Upper lobe of left lung (tissue), 4 donors: ENCODE results near the gene MAB21L4.

Experiments used
- EP300 ChIP-seq, 4 donors: sonication (generic); formaldehyde crosslinking; IDR thresholded peaks; one replicate each; pipeline ENCODE4 v1.5.1; 2017; ENCODE audit warnings: antibody characterized with exemption in 4 of 4, control low read depth in 2 of 4
- POLR2A ChIP-seq, 4 donors: fragments of 450-650 bp; IDR thresholded peaks; one replicate each; pipeline ENCODE4 v1.5.1; 2016 to 2017; ENCODE audit warnings: antibody characterized with exemption in 4 of 4, mild to moderate bottlenecking in 2 of 4
- TF ChIP-seq, protein P1 (sequence below), 6 experiments: fragments of 450-650 bp in 4 of 6; fragments of 200-600 bp in 2 of 6; sonication (generic) in 2 of 6; IDR thresholded peaks; one replicate each; pipeline ENCODE4 v1.5.1; 2016 to 2019; ENCODE audit warnings: antibody characterized with exemption in 6 of 6

DNA sequence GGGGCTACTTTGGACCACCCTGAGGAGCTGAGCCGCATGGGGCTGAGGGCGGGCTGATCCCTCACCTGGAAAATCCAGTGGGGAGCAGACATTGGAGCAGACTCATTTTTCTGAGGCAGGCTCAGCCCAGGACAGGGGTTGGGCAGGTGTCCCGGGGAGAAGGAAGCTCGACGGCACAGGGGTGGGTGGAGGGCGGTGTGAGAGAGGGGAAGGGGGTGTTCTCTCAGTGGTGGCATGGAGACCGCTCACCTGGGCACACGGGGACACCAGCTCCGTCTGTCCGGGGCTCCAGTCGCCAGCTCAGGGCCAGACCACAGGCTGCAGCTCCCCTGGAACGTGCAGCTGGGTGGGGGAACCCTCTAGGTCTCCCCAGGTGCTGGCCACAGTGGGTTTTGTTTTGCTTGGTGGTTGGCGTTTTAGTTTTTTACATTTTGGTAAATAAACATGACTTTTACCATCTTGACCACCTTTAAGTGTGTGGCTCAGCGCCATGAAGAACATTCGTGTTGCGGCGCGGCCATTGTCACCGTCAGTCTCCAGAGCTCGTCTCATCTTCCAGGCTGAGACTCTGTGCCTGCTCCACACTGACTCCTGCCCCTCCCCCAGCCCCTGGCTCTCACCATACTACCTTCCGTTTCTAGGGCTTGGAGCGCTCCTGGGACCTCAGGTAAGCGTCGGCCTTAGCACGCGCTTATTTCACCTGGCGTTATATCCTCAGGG, 4.3 kb upstream of the MAB21L4 start:
- TF ChIP-seq EP300 (IDR thresholded peaks at IDR 0.05) (no peak), POLR2A (IDR thresholded peaks at IDR 0.05) (no peak)
- TF ChIP-seq, protein P1, sequence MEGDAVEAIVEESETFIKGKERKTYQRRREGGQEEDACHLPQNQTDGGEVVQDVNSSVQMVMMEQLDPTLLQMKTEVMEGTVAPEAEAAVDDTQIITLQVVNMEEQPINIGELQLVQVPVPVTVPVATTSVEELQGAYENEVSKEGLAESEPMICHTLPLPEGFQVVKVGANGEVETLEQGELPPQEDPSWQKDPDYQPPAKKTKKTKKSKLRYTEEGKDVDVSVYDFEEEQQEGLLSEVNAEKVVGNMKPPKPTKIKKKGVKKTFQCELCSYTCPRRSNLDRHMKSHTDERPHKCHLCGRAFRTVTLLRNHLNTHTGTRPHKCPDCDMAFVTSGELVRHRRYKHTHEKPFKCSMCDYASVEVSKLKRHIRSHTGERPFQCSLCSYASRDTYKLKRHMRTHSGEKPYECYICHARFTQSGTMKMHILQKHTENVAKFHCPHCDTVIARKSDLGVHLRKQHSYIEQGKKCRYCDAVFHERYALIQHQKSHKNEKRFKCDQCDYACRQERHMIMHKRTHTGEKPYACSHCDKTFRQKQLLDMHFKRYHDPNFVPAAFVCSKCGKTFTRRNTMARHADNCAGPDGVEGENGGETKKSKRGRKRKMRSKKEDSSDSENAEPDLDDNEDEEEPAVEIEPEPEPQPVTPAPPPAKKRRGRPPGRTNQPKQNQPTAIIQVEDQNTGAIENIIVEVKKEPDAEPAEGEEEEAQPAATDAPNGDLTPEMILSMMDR (IDR thresholded peaks at IDR 0.05), result no peak
